ENCODE measurements around the gene MYLK2. TPM values are rescaled to one million over a fixed set of nuclear protein-coding genes. Genes with fewer than 3 reads are reported as not detected.
"Not testable (repeated sequence)": the region's sequence is repeated elsewhere in the genome, so short reads cannot be mapped to it uniquely, and the experiment has no call there.

The MYLK2 gene
- total RNA-seq, 1 experiment from 2014 or later = 0.41 TPM

- DNase-seq (ENCODE audit: low spot score) = peak; percentile 42
Measured at GRCh38 chr20:31815408-31816188, 3.6 kb upstream of the MYLK2 start.

GRCh38 chr20:31816221-31816620 lies 2.9 kb upstream of the MYLK2 start:
- no peak for DNase-seq (ENCODE audit: low spot score)

- DNase-seq (ENCODE audit: low spot score) = no peak
Measured at GRCh38 chr20:31817461-31817860, 1.7 kb upstream of the MYLK2 start.

GRCh38 chr20:31818376-31818908 lies 714 bp upstream of the MYLK2 start:
- DNase-seq (ENCODE audit: low spot score) = no peak

GRCh38 chr20:31820228-31820627 lies 1.1 kb downstream of the MYLK2 start:
- no peak for DNase-seq (ENCODE audit: low spot score)

- DNase-seq (ENCODE audit: low spot score) = no peak
Measured at GRCh38 chr20:31821427-31821826, 2.3 kb downstream of the MYLK2 start.

- DNase-seq (ENCODE audit: low spot score) = peak; percentile 88
Measured at GRCh38 chr20:31822421-31823330, 3.5 kb downstream of the MYLK2 start.

GRCh38 chr20:31823360-31824124 lies 4.4 kb downstream of the MYLK2 start:
- DNase-seq (ENCODE audit: low spot score) = no peak

- no peak for DNase-seq (ENCODE audit: low spot score)
Measured at GRCh38 chr20:31824125-31824485, 4.9 kb downstream of the MYLK2 start.

GRCh38 chr20:31824554-31825313 lies 5.6 kb downstream of the MYLK2 start:
- no peak for DNase-seq (ENCODE audit: low spot score)

- DNase-seq (ENCODE audit: low spot score) = no peak
Measured at GRCh38 chr20:31826074-31826473, 6.9 kb downstream of the MYLK2 start.

- DNase-seq (ENCODE audit: low spot score) = no peak
Measured at GRCh38 chr20:31827059-31827458, 7.9 kb downstream of the MYLK2 start.

- DNase-seq (ENCODE audit: low spot score) = not testable (repeated sequence)
Measured at GRCh38 chr20:31828016-31828415, 8.9 kb downstream of the MYLK2 start.

- no peak for DNase-seq (ENCODE audit: low spot score)
Measured at GRCh38 chr20:31829731-31830130, 10.6 kb downstream of the MYLK2 start.

GRCh38 chr20:31830406-31830981 lies 11.3 kb downstream of the MYLK2 start:
- DNase-seq (ENCODE audit: low spot score) = no peak

- no peak for DNase-seq (ENCODE audit: low spot score)
Measured at GRCh38 chr20:31831211-31831610, 12.1 kb downstream of the MYLK2 start.

- DNase-seq (ENCODE audit: low spot score) = no peak
Measured at GRCh38 chr20:31831771-31832306, 12.7 kb downstream of the MYLK2 start.

GRCh38 chr20:31833130-31833930 lies 14.2 kb downstream of the MYLK2 start:
- peak; percentile 85 for DNase-seq (ENCODE audit: low spot score)

- no peak for DNase-seq (ENCODE audit: low spot score)
Measured at GRCh38 chr20:31833931-31834521, 14.9 kb downstream of the MYLK2 start.
